ENCODE measurements around the gene TOR1AIP2. TPM values are rescaled to one million over a fixed set of nuclear protein-coding genes. Genes with fewer than 3 reads are reported as not detected.
"Not testable (repeated sequence)": the region's sequence is repeated elsewhere in the genome, so short reads cannot be mapped to it uniquely, and the experiment has no call there.

Gene TOR1AIP2
- total RNA-seq, 2 donors from 2014 or later, result 63.3 to 72.9 TPM

- peaks cover 4% of the 10 kb centered on the region for H3K4me1 Mint-ChIP-seq
- peak overlapping the region; percentile 58 for H3K27ac Mint-ChIP-seq
- no peak for ATAC-seq (replicated peaks)
- H3K27me3 Mint-ChIP-seq, result no peaks in the 10 kb centered on the region
- H3K9me3 Mint-ChIP-seq, result no peaks in the 10 kb centered on the region
- peaks cover 89% of the 10 kb centered on the region for H3K36me3 Mint-ChIP-seq (ENCODE audit: low read depth)
- H3K4me3 Mint-ChIP-seq, result no peak overlapping the region
These were observed 12.2 kb downstream of the TOR1AIP2 start for GRCh38 chr1:179865377-179865776.

- H3K27ac Mint-ChIP-seq, result no peak overlapping the region
- peaks cover 80% of the 10 kb centered on the region for H3K36me3 Mint-ChIP-seq (ENCODE audit: low read depth)
- ATAC-seq (replicated peaks), result no peak
- no peaks in the 10 kb centered on the region for H3K4me1 Mint-ChIP-seq
- H3K9me3 Mint-ChIP-seq, result no peaks in the 10 kb centered on the region
- no peaks in the 10 kb centered on the region for H3K27me3 Mint-ChIP-seq
- H3K4me3 Mint-ChIP-seq, result no peak overlapping the region
These were observed 17.0 kb downstream of the TOR1AIP2 start for GRCh38 chr1:179860652-179861051.

DNA sequence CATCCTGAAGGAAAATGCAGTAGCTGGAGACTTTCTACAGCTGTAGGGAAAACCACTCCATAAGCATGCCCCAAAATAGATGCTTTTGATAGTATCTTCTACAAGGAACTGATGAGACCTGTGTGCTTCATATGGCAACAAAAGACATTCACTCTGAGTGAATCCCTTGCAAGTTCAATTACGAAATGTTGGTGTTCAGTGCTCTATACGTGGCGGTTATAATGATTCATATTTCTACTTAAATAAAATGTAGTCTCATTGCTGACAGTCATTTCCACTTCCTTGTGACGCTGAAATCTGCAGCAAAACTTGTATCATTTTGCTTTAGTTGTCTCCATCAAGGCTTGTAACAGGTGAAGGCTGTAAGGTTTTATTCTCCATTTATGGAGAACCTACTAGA is 20.6 kb downstream of the TOR1AIP2 start:
- Mint-ChIP-seq H3K27ac (no peak overlapping the region), H3K9me3 (no peaks in the 10 kb centered on the region), H3K36me3 (ENCODE audit: low read depth) (peaks cover 77% of the 10 kb centered on the region)

DNA sequence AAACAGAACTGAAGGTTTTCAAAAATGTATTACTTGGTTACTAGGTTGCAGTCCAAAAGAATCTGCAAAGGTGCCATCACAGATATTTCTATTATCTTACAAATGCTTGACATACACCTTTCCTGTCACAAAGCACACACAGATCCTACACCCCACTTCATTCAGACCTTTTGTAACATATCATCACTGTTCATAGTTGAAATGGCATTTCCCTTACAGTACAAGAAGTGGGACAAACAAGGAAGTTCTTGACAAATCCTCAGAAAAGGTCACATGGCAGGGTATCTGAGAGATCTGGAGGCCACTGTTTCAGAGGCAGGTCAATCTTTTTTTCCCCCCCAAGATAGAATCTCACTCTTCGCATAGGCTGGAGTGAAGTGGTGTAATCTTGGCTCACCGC is 21.3 kb downstream of the TOR1AIP2 start:
- H3K27ac Mint-ChIP-seq, result no peak overlapping the region
- H3K36me3 Mint-ChIP-seq (ENCODE audit: low read depth), result peaks cover 77% of the 10 kb centered on the region
- H3K27me3 Mint-ChIP-seq, result no peaks in the 10 kb centered on the region
- no peak overlapping the region for H3K4me3 Mint-ChIP-seq
- no peaks in the 10 kb centered on the region for H3K9me3 Mint-ChIP-seq
- ATAC-seq (replicated peaks), result no peak
- no peaks in the 10 kb centered on the region for H3K4me1 Mint-ChIP-seq

More for the DNA sequence above, 20.6 kb downstream of the TOR1AIP2 start:
- no peak overlapping the region for H3K4me3 Mint-ChIP-seq
- H3K4me1 Mint-ChIP-seq, result no peaks in the 10 kb centered on the region
- peak; percentile 9 for ATAC-seq (replicated peaks)
- H3K27me3 Mint-ChIP-seq, result no peaks in the 10 kb centered on the region

DNA sequence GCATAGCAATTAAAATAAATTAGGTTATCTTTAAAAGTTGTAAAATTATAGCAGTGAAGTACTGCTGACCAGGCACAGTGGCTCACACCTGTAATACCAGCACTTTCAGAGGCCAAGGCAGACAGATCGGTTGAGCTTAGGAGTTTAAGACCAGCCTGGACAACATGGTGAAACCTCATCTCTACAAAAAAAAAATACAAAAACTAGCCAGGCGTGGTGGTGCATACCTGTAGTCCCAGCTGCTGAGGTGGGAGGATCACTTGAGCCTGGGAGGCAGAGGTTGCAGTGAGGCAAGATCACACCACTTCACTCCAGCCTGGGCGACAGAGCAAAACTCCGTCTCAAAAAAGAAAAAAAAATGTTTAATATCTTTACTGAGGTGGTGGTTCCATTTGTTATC is 21.8 kb downstream of the TOR1AIP2 start:
- H3K9me3 Mint-ChIP-seq; H3K4me3 Mint-ChIP-seq; H3K4me1 Mint-ChIP-seq; ATAC-seq (replicated peaks); H3K27me3 Mint-ChIP-seq; H3K27ac Mint-ChIP-seq: not testable (repeated sequence)
- peaks cover 82% of the 10 kb centered on the region for H3K36me3 Mint-ChIP-seq (ENCODE audit: low read depth)

- H3K27ac Mint-ChIP-seq, result no peak overlapping the region
- peaks cover 96% of the 10 kb centered on the region for H3K36me3 Mint-ChIP-seq (ENCODE audit: low read depth)
- no peak overlapping the region for H3K4me3 Mint-ChIP-seq
- no peaks in the 10 kb centered on the region for H3K9me3 Mint-ChIP-seq
- no peaks in the 10 kb centered on the region for H3K27me3 Mint-ChIP-seq
- H3K4me1 Mint-ChIP-seq, result no peaks in the 10 kb centered on the region
- ATAC-seq (replicated peaks), result no peak
These were observed 24.5 kb downstream of the TOR1AIP2 start for GRCh38 chr1:179853102-179853501.

- Mint-ChIP-seq H3K27ac (no peak overlapping the region), H3K4me3 (no peak overlapping the region), H3K9me3 (no peaks in the 10 kb centered on the region), H3K4me1 (peaks cover 10% of the 10 kb centered on the region), H3K27me3 (no peaks in the 10 kb centered on the region), H3K36me3 (ENCODE audit: low read depth) (peaks cover 93% of the 10 kb centered on the region)
- ATAC-seq (replicated peaks), result no peak
These were observed 29.4 kb downstream of the TOR1AIP2 start for GRCh38 chr1:179848233-179848632.

GRCh38 chr1:179840107-179840506 is 37.5 kb downstream of the TOR1AIP2 start:
- H3K36me3 Mint-ChIP-seq (ENCODE audit: low read depth), result peaks cover 35% of the 10 kb centered on the region
- no peak overlapping the region for H3K4me3 Mint-ChIP-seq
- no peak overlapping the region for H3K27ac Mint-ChIP-seq
- H3K9me3 Mint-ChIP-seq, result no peaks in the 10 kb centered on the region
- no peak for ATAC-seq (replicated peaks)
- peaks cover 5% of the 10 kb centered on the region for H3K4me1 Mint-ChIP-seq
- H3K27me3 Mint-ChIP-seq, result no peaks in the 10 kb centered on the region

GRCh38 chr1:179836686-179837445 is 40.7 kb downstream of the TOR1AIP2 start:
- H3K36me3 Mint-ChIP-seq (ENCODE audit: low read depth), result peaks cover 15% of the 10 kb centered on the region
- not testable (repeated sequence) for ATAC-seq (replicated peaks); H3K27ac Mint-ChIP-seq; H3K4me3 Mint-ChIP-seq; H3K4me1 Mint-ChIP-seq; H3K27me3 Mint-ChIP-seq; H3K9me3 Mint-ChIP-seq

DNA sequence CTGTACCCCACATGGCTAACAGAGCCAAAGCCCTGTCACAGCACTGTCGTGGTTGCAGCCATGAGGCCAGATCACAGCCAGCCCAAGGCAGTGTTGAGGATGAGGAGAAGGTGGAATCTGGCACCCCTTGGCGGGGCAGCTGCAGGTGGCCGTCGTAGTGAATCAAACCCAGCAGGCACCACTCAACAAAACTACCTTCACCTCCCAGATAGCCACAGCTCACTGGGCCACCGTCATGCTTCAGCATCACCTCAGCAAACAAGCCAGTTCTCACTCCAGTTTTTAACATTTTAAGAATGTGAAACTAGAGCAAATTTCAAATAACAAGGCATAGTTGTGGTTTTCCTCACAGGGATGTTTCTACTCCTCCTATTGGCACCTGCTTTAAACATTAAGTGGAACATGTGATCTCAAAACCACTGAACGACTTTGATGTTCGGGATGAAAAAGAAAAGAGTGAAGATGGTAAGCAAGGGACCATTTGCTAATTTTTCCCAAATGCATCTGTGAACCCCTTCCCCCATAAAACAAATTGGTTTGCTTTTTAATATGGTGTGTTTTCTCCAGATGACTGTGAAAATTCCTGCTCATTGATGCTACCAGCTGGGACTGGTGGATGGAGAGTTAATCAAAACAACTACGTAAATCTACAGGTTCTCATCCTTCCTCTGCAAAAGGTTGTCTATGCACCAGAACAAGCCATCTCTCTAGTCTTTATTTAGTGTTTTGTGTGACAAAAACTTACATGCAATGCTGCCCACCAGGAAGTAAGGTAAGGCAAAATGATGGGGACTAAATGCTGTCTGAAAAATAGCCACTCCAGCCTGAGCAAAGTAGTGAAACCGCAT is 45.5 kb downstream of the TOR1AIP2 start:
- Mint-ChIP-seq H3K4me1 (peaks cover 17% of the 10 kb centered on the region), H3K9me3 (no peaks in the 10 kb centered on the region), H3K36me3 (ENCODE audit: low read depth) (peaks cover 5% of the 10 kb centered on the region), H3K27ac (peak overlapping the region; percentile 76), H3K27me3 (no peaks in the 10 kb centered on the region), H3K4me3 (peak overlapping the region; percentile 53)
- peak; percentile 77 for ATAC-seq (replicated peaks)

GRCh38 chr1:179831225-179831624 is 46.4 kb downstream of the TOR1AIP2 start:
- H3K4me3 Mint-ChIP-seq, result peak overlapping the region; percentile 53
- no peaks in the 10 kb centered on the region for H3K9me3 Mint-ChIP-seq
- peak overlapping the region; percentile 76 for H3K27ac Mint-ChIP-seq
- H3K4me1 Mint-ChIP-seq, result peaks cover 17% of the 10 kb centered on the region
- H3K27me3 Mint-ChIP-seq, result no peaks in the 10 kb centered on the region
- H3K36me3 Mint-ChIP-seq (ENCODE audit: low read depth), result peaks cover 4% of the 10 kb centered on the region
- peak; percentile 52 for ATAC-seq (replicated peaks)

- Mint-ChIP-seq H3K27me3 (no peaks in the 10 kb centered on the region), H3K36me3 (ENCODE audit: low read depth) (no peaks in the 10 kb centered on the region), H3K27ac (no peak overlapping the region), H3K9me3 (no peaks in the 10 kb centered on the region), H3K4me3 (no peak overlapping the region), H3K4me1 (peaks cover 17% of the 10 kb centered on the region)
- no peak for ATAC-seq (replicated peaks)
These were observed 49.0 kb downstream of the TOR1AIP2 start for GRCh38 chr1:179828554-179829110.

GRCh38 chr1:179826626-179827280 is 50.9 kb downstream of the TOR1AIP2 start:
- H3K27me3 Mint-ChIP-seq, result no peaks in the 10 kb centered on the region
- H3K36me3 Mint-ChIP-seq (ENCODE audit: low read depth), result no peaks in the 10 kb centered on the region
- no peak overlapping the region for H3K4me3 Mint-ChIP-seq
- H3K4me1 Mint-ChIP-seq, result peaks cover 10% of the 10 kb centered on the region
- ATAC-seq (replicated peaks), result no peak
- H3K9me3 Mint-ChIP-seq, result no peaks in the 10 kb centered on the region
- H3K27ac Mint-ChIP-seq, result peak overlapping the region; percentile 3

DNA sequence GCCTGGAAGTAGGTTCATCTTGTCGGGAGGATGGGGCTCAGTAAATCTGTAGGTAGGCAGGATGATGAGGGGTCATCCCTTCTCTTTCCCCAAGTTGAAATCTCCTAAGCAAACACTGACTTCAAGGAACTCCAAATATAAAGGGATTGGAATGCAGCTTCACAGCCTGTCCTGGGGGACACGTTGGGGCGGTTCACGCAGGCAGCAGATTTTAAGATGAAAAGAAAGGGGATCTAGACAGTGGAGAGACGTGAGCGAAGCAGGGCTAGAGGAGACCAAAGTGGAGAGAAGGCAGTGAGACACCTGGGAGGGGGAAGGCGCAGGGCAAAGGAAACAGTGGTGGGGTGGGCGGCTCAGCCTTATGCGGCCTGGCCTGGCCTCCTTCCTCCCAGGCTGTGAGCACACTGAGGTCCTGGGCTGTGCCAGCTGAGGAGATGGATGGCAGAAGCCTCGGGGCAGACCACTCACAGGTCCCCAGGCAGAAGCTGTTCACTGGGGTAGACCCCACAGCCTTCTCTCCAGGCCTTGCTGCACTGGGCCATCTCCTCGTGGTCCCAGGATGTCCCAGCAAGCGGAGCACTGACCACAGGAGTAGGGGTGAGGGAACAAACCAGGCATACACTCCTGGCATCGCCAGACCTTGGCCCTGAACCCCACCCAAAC is 51.7 kb downstream of the TOR1AIP2 start:
- Mint-ChIP-seq H3K9me3 (no peaks in the 10 kb centered on the region), H3K27me3 (no peaks in the 10 kb centered on the region), H3K4me1 (peaks cover 2% of the 10 kb centered on the region), H3K27ac (no peak overlapping the region), H3K4me3 (no peak overlapping the region), H3K36me3 (ENCODE audit: low read depth) (no peaks in the 10 kb centered on the region)
- ATAC-seq (replicated peaks), result no peak
